ENCODE measurements around the gene EXOC6B.

The EXOC6B gene

DNA sequence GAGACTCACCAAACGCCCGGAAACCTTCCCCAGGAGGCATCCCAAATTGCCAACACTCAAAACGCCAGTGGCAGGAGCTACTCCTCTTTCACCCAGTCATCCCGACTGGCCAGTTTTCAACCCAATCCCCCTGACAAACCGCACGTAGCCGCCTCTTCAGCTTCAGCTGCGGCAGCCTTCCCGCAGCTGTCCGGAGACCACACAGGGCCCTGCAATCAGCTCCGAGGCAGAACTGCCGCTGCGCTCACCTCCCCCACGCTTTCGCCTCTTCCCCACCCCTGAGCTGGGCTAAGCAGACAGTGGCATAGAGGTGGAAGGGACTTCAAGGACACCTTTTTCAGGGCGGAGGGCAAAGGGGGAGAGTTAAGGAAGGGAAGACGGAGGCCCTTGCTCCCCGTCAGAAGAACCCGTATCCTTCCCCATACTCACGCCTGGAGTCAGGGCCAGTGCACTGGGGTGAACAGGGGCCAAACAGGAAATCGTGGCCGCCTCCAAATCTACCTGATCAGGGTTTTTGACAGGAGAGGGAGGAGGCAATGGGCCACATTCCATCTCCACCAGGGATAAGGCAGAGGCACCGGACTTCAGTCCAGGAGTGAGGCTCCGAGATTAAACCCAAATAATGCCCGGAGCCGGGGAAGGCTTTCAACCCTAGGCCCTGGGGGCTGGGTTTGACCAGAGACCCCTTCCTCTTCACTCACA is 695.0 kb downstream of the EXOC6B start:
- DNase-seq = no peak

DNA sequence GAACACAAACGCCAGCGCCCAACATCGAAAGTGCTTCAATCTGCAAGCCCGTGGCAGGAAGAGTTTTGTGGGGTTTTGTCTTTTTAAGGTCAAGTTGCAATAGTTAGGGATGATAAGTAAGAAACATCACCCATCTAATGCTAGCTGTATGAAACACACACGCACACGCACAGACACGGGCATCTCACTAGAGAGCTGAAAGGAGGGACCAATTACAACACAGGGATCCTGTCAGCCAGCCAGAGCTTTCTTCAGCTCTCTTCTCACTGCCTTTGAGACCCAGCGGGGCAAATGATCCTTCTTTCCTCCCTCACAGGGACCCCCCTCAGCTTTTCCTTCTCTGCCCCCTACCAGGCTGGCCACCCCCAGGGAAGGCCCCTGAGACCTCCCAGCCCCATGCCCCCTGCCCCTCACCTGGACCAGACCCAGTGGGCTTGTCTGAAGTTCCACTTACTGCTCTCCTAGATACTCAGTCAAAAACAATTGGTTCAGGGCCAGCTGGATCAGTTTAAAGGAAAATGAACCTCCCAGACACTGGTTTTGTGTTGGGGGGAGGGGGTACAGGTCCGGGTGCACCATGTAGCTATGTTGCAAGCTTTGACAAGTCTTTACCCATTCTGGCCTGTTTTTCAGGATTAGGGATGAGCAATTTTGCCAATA is 696.0 kb downstream of the EXOC6B start:
- DNase-seq = no peak

DNA sequence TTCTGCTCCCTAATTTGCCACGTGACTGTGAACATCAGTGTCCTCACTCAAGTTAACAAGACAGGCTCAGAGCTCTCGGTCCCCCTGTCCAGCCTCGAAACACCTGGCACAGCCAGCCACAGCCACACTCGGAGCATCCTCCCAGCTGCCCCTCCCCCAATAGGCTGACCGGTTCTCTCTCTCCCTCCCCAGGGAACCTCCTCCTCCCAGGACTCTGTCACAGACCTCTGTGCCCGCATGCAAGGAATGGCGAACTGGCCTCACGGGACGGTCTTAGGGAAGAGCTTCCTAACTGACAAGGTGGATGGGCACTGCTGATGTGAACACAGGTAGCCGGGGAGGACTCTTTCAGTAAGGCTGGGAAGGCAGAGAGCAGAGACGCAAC is 697.0 kb downstream of the EXOC6B start:
- no peak for DNase-seq

DNA sequence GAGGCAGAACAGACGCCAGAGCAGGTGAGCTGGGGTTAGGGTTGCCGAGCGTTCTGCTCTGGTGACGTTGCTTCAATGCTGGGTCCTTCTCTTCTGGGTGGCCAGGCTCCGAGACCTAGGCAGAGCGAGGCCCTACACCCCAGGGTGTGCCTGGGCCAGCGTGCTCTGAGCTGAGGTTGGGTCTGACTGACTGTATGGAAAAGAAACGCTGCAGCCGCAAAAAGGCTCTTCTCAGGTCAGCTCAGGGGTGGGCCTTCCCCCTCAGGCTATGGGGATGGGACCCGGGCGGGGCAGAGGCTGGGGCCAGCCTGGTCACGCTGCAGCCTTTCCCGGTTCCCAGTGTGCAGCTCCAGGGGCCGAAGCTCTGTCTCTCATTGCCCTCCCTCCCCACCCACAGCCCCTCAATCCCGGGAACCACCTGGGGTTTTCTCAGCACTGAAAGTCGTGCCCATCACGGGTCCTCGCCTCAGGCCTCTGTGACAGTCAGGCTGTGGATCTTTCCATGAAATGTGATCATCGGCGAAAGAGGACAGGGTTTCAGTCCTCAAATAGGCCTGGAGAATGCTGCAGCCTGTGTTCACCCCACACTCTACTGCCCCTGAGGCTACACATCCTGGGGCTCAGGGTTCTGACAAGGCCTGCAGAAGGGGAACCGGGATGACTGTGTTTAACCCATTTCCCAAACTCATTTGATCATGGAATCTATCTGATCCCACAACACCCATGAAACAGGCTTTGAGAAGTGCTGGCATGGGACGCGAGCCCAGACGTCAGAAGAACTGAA is 697.6 kb downstream of the EXOC6B start:
- no peak for DNase-seq

DNA sequence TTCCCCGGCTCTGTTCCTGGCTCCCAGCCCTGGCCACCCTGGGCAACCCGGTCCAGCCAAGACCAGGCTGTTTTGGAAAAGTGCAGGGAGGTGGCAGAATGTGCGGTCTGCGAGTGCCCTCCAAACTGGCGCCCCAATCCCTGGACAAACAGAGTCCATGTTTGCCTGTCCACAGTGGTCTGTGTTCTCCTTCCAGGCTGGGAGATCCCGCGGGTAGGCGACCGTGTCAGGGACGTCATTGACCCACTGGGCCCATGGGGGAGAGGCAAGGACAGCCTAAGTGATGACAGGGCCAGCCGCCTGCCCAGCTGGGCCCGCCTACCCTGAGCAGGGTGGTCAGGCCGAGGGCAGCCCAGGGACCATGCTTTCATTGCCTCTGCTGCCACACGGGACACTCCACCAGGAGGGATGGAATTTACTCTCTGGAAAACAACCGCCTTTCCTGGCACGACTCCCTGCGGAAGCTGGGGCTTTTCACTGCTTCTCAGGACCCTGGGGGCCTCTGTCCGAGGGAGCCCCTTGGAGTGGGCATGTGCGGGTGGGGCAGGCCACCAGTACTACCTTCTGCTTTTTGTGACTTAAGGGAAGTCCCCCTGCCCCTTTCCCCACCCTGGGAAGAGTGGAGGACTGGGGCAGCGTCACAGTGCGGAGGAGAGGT is 698.3 kb downstream of the EXOC6B start:
- DNase-seq = no peak

DNA sequence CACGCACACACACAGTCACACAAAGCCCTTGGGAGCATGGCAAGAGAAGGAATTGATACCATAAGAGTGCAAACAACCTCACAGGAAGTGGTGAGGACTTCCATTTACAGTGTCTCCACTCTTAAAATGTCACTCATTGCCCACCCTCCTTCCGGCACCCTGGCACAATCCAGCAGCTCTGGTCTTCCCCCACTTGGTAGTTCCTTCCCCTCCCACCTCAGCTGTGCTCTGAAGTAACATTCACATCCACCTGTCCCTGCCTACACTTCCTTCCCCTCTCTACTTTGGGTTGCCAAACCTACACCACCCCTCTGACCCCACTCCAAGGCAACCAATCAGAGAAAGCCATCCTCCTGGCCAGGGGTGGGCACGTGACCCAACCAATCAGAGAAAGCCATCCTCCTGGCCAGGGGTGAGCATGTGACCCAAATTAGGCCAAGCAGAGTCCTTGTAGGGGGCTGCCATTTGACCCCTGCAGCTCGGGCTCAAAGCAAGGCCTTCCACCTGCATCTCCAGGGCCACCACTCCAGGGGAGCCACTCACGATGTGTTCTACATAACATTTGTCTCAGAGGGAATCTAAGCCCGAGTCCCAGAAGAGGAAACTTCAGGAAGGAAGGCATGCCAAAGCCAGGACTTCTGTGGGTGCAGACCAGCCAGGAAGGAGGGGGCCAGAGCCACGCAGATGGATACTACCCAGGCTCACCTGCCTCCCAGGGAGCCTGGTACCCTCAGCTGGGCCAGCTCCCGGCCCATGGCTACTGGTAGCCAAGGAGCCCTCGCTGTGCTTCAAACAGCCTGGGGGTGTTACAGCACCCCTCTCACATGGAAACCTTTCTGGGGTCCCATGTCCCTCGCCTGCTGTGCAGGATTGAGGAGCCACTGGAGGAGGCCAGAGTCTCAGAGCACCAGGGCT is 699.4 kb downstream of the EXOC6B start:
- no peak for DNase-seq

Measured in inflammatory macrophage (primary cell).